GM13976 (cell line): ENCODE results near the gene CDC20B.

Experiments used
- DNase-seq: peaks from one replicate; pipeline ENCODE4 v3.0.0; 2012; ENCODE audit warnings: low spot score
- in situ Hi-C: fragments of 300-500 bp; cut with MboI; formaldehyde crosslinking; loops from one replicate; pipeline ENCODE4 v1.12.0; 2022; ENCODE audit warnings: low sequenced_read_pairs, mixed read lengths, inconsistent platforms; ENCODE audit not compliant: unreplicated experiment
- TF ChIP-seq, protein P1 (sequence below): IDR thresholded peaks from 2 replicates; pipeline ENCODE4 v1.5.1; 2012; ENCODE audit warnings: borderline replicate concordance, mild to moderate bottlenecking; ENCODE audit not compliant: insufficient read depth; ENCODE audit errors: extremely low read depth, missing control alignments, control extremely low read depth

Gene CDC20B

DNA sequence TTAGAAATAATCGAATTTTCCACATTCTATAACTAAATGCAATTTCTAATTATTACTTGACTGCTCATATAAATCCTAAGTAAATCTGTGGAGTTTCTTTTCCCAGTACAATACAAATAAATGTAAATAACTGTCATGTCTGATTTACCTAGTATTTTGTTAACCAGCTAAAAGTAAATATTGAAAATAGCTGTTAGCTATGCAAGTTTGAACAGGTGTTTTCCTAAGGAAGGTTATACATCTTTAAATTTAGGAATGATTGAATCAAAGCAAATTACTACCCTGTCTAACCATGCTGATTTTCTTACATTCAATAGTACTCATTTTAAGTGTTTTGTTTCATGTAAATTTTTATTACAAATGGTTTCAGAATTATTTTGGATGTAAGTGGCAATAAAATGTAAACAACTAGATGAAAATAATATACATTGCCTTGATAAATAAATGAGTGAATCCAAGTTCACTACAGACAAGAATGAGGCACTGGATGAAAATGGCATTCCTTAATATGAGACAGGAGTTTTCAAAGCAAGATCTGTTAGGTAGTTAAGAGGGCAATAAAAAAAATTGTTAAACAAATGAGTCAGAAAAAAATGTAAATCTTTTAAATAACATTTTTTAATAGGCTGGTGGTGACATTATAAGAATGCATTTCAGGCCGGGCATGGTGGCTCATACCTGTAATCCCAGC is 38.4 kb upstream of the CDC20B start:
- TF ChIP-seq, protein P1, sequence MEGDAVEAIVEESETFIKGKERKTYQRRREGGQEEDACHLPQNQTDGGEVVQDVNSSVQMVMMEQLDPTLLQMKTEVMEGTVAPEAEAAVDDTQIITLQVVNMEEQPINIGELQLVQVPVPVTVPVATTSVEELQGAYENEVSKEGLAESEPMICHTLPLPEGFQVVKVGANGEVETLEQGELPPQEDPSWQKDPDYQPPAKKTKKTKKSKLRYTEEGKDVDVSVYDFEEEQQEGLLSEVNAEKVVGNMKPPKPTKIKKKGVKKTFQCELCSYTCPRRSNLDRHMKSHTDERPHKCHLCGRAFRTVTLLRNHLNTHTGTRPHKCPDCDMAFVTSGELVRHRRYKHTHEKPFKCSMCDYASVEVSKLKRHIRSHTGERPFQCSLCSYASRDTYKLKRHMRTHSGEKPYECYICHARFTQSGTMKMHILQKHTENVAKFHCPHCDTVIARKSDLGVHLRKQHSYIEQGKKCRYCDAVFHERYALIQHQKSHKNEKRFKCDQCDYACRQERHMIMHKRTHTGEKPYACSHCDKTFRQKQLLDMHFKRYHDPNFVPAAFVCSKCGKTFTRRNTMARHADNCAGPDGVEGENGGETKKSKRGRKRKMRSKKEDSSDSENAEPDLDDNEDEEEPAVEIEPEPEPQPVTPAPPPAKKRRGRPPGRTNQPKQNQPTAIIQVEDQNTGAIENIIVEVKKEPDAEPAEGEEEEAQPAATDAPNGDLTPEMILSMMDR, result no peak
- DNase-seq, result no peak
- in situ Hi-C loops, result no loop called here

DNA sequence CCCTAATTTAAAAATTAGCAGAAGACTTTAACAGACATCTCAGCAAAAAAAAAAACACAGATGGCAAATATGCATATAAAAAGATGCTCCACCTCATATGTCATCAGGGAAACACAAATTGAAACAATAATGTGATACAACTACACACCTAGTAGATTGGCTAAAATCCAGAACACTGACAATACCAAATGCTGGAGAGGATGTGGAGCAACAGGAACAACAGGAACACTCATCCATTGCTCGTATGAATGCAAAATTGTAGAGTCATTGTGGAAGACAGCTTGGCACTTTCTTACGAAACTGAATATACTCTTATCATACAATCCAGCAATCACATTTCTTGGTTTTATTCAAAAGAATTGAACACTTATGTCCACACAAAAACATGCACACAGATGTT is 32.0 kb upstream of the CDC20B start:
- TF ChIP-seq, protein P1, result no peak
- in situ Hi-C loops, result no loop called here
- DNase-seq, result no peak

DNA sequence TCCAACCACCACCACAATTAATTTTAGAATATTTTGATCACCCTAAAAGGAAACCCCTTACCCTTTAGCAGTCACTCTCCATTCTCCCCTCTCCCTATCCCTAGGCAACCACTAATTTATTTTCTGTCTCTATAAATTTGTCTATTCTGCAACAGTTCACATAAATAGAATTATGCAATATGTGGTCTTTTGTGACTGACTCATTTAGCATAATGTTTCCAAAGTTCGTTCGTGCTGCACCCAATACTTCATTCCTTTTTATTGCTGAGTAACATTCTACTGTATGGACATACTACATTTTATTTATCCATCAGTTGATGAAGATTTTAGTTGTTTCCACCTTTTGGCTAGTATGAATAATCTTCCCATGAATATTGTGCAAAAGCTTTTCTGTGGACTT is 18.2 kb upstream of the CDC20B start:
- no peak for DNase-seq
- in situ Hi-C loops, result loop anchor here (25.0 kb wide), 1 partner anchor 496 kb away; no protein-coding TSS in a partner anchor
- TF ChIP-seq, protein P1, result no peak

DNA sequence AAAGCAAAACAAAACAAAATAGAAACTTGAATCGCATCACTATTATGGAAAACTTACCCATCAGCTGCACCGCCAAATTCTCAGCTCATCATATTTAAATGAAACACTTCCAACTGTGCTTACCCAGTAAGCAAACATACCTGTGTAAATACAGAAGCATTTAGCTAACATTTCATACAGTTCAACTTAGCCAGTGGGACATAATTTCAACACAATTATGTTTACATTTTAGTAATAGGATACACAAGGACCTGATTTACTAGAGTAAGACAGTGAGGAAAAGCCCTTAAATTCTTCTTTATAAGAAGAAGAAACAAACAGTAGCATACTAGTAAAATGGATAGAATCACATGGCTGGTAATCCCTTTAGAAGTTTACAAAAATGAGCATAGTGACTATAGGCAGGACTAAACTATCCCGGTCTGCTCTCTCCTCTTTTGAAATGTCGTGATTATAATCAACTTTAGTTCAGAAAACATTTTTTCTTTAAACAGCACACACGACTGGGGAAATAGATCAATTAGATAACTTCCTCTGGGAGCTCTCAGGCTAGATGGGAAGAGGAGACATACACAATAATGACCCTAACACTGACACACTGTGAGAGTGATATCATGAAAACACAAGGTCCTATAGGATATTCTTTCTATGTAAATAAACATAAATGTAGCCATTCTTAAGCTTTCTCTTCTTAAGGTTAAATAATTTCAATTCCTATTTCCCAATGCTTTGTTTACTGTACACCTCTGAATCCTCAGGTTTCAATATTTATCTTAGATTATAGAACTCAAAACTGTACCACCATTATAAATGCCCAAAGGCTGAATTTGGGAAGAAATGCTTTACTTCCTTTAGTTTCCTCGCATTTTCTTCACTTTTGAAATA is 15.9 kb upstream of the CDC20B start:
- TF ChIP-seq, protein P1, result no peak
- in situ Hi-C loops, result loop anchor here (25.0 kb wide), 1 partner anchor 498 kb away; no protein-coding TSS in a partner anchor
- DNase-seq, result no peak

DNA sequence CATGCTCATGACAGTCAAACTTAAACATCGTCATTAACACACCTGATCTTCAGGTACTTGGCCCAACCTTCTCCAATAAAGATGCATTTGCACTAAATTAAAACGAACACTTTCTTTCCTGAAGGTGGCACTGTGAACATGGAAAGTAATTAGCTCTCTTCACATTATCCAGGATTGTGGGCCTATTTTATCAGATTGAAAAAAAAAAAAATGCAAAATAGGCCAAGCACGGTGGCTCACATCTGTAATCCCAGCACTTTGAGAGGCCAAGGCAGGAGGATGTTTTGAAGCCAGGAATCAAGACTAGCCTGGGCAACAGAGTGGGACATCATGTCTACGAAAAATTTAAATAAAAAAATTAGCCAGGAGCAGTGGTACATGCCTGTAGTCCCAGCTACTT is 14.4 kb upstream of the CDC20B start:
- in situ Hi-C loops, result loop anchor here (25.0 kb wide), 1 partner anchor 500 kb away; no protein-coding TSS in a partner anchor
- DNase-seq, result no peak
- TF ChIP-seq, protein P1, result no peak

DNA sequence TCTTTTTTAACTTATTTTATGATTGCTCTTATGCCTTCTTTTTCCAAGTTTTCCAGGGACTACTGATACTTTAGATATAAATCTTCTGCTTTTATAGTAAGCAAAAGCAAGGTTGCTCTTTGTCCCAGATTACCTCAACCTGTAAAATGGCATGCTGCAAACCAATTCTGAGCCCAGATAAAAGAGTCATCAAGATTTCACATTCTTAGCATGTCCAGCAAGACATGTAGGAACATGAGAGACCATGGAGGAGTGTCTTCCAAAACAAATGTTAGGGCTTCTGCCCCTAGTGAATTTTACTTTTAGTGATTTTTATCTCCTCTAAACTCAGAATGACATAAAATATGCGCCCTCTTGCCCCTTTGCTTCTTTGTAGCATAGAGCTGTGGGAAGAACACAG is 7.0 kb upstream of the CDC20B start:
- in situ Hi-C loops, result loop anchor here (25.0 kb wide), 1 partner anchor 507 kb away; no protein-coding TSS in a partner anchor
- DNase-seq, result no peak
- TF ChIP-seq, protein P1, result no peak
